ENCODE measurements around the gene JAG2.

DNA sequence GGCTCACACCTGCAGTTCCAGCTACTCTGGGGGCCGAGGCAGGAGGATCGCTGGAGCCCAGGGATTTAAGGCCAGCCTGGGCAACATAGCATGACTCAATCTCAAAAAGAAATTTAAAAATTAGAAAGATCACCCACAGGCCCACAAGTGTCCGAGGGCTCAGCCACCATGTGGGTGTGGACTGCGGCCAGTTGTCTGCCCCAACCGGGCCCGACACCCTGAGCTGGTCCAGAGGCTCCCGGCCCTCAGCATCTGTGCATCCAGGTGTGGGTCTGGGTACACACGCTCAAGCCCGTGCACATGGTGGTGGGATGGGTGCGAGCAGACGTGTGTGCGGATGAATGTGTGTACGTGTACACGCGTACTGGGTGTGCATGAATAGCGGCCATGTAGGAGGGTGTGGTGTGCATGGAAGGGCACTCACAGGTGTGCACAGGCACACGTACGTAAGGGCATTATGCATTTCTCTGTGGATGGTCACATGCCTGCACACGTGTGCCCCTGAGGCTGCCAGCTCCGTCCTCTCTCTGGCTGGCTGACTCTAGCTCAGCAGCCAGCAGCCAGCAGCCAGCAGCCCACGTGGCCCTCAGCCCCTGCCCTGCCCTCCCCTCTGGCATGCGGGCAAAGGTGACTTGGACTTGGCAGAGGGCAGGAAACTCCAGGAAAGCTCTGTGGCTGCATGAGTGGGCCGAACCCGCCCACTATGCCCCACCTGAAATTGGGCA lies 35.8 kb upstream of the JAG2 start:
- TF ChIP-seq, protein P1, sequence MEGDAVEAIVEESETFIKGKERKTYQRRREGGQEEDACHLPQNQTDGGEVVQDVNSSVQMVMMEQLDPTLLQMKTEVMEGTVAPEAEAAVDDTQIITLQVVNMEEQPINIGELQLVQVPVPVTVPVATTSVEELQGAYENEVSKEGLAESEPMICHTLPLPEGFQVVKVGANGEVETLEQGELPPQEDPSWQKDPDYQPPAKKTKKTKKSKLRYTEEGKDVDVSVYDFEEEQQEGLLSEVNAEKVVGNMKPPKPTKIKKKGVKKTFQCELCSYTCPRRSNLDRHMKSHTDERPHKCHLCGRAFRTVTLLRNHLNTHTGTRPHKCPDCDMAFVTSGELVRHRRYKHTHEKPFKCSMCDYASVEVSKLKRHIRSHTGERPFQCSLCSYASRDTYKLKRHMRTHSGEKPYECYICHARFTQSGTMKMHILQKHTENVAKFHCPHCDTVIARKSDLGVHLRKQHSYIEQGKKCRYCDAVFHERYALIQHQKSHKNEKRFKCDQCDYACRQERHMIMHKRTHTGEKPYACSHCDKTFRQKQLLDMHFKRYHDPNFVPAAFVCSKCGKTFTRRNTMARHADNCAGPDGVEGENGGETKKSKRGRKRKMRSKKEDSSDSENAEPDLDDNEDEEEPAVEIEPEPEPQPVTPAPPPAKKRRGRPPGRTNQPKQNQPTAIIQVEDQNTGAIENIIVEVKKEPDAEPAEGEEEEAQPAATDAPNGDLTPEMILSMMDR (IDR thresholded peaks at IDR 0.05): no peak
- no peak for TF ChIP-seq REST (IDR thresholded peaks at IDR 0.05; ENCODE audit: insufficient read depth in 1 of 2, low read depth in 2 of 2, low read length in 1 of 2)

Data from Panc1 (cell line).